Suprapubic skin (tissue), 3 donors: ENCODE results near the gene EHMT2.

Source experiments
- POLR2AphosphoS5 ChIP-seq, 3 donors: sonication (generic); formaldehyde crosslinking; IDR thresholded peaks; one replicate each; pipeline ENCODE4 v1.6.1; 2017; ENCODE audit warnings: antibody characterized with exemption in 3 of 3
- TF ChIP-seq, protein P1 (sequence below), 2 donors: fragments of 200-600 bp in 1 of 2; fragments of 450-650 bp in 1 of 2; sonication (generic) in 1 of 2; IDR thresholded peaks; one replicate each; pipeline ENCODE4 v1.5.1; 2016 to 2019; ENCODE audit warnings: antibody characterized with exemption in 2 of 2, mild to moderate bottlenecking in 1 of 2, moderate library complexity in 1 of 2

- TF ChIP-seq, protein P1, sequence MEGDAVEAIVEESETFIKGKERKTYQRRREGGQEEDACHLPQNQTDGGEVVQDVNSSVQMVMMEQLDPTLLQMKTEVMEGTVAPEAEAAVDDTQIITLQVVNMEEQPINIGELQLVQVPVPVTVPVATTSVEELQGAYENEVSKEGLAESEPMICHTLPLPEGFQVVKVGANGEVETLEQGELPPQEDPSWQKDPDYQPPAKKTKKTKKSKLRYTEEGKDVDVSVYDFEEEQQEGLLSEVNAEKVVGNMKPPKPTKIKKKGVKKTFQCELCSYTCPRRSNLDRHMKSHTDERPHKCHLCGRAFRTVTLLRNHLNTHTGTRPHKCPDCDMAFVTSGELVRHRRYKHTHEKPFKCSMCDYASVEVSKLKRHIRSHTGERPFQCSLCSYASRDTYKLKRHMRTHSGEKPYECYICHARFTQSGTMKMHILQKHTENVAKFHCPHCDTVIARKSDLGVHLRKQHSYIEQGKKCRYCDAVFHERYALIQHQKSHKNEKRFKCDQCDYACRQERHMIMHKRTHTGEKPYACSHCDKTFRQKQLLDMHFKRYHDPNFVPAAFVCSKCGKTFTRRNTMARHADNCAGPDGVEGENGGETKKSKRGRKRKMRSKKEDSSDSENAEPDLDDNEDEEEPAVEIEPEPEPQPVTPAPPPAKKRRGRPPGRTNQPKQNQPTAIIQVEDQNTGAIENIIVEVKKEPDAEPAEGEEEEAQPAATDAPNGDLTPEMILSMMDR (IDR thresholded peaks at IDR 0.05), result no peak
- TF ChIP-seq POLR2AphosphoS5 (IDR thresholded peaks at IDR 0.05), result no peak
Measured at GRCh38 chr6:31935021-31935420, 37.5 kb upstream of the EHMT2 start.
